NOMO-1 (cell line): Measurements from ENCODE around the gene PATL2.
A peak's percentile ranks its signal among the peaks of the same experiment; 100 is the strongest.
"Not testable (repeated sequence)": the region's sequence is repeated elsewhere in the genome, so short reads cannot be mapped to it uniquely, and the experiment has no call there.

Source experiments
- DNase-seq, 2 experiments: peaks; one replicate each; lab custom pipeline; 2025; ENCODE audit not compliant: unreplicated experiment in 2 of 2; lab: John Stamatoyannopoulos, UW

PATL2 gene

DNA sequence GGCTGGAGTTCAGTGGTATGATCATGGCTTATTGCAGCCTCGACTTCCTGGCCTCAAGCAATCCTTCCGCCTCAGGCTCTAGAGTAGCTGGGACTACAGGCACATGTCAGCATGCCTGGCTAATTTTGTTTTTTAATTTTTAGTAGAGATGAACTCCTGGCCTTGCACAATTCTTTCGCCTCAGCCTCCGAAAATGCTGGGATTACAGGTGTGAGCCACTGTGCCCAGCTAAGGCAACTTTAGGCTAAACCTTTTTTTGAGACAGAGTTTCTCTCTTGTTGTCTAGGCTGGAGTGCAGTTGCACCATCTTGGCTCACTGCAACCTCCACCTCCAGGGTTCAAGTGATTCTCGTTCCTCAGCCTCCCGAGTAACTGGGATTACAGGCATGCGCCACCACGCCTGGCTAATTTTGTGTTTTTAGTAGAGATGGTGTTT, 8.9 kb upstream of the PATL2 start:
- not testable (repeated sequence) for DNase-seq

GRCh38 chr15:44719293-44719999, 8.3 kb upstream of the PATL2 start:
- no peak for DNase-seq

GRCh38 chr15:44718927-44719292, 7.8 kb upstream of the PATL2 start:
- no peak for DNase-seq

DNA sequence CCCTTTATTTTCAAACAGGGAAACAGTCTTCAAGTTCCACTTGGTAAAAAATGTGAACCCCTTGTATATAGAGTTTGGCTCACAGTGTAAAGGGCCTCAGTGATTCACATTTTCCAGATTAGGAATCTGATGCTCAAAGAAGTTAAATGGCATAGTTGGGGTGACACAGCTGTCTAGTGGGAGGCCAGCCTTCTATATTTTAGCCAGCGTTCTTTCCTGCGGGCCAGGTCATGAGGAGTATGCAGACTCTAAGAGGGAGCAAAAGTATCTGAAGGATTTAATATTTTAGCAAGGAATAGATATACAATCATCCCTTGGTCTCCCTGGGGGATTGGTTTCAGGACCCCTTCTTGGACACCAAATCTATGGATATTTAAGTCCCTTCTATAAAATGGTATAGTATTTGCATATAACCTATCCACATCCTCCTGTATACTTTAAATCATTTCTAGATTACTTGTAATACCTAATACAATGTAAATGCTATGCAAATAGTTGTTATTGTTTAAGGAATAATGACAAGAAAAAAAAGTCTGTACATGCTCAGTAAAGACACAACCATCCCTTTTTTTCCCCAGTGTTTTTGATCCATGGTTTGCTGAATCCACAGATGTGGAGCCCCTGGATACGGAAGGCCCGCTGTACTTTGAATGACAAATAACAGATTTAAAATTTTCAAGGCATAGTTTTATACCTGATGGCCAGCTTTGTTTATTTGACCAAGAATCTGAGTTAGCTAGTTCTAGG, 7.2 kb upstream of the PATL2 start:
- DNase-seq, result no peak

DNA sequence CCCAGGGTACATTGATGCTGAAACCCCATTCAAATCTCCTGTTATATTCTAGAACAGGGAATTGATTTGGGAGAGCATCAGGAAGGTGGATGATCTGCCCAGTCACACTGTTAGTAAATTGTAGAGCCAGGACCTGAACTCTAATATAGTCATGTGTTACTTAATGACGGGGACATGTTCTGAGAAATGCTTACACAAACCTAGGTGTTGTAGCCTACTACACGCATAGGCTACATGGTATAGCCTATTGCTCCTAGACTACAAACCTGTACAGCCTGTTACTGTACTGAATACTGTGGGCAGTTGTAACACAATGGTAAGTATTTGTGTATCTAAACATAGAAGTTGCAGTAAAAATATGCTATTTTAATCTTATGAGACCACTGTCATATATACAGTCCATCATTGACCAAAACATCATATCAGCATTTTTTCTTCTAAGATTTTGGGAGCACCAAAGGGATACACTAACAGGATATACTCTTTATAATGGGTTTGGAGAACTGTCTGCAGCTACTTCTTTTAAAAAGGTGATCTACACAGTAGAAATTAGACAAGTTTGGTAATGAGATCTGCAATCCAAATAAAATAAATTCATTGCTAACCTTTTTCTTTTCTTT, 6.0 kb upstream of the PATL2 start:
- DNase-seq, result no peak

DNA sequence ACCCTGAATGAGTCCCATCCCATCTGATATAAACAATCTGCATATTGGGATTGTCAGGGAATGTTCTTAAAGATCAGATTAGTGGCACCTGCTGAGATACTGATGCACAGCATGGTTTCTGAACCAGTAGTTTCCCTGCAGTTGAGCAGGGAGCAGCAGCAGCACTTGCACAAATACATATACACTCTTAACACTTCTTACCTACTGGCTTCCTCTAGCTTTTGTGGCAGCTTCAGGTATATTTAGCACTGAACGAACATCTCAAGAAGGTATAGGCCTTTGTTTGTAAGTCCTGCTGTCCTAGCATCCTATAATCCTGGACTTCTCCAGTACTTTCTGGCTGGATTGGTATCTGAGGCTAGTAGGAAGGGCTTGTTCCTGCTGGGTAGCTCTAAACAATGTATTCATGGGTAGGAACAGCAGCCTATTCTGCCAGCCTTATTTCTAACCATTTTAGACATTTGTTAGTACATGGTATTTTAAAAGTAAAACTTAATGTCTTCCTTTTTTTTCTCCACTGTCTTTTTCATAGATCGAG, 4.7 kb upstream of the PATL2 start:
- no peak for DNase-seq

DNA sequence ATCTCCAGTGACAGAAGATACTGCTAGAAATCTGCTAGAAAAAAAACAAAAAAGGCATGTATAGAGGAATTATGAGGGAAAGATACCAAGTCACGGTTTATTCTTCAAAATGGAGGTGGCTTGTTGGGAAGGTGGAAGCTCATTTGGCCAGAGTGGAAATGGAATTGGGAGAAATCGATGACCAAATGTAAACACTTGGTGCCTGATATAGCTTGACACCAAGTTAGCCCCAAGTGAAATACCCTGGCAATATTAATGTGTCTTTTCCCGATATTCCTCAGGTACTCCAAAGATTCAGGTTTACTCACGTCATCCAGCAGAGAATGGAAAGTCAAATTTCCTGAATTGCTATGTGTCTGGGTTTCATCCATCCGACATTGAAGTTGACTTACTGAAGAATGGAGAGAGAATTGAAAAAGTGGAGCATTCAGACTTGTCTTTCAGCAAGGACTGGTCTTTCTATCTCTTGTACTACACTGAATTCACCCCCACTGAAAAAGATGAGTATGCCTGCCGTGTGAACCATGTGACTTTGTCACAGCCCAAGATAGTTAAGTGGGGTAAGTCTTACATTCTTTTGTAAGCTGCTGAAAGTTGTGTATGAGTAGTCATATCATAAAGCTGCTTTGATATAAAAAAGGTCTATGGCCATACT, 4.1 kb upstream of the PATL2 start:
- DNase-seq, result no peak

GRCh38 chr15:44713006-44713966, 2.2 kb upstream of the PATL2 start:
- DNase-seq, result peak; percentile 7 to 48

DNA sequence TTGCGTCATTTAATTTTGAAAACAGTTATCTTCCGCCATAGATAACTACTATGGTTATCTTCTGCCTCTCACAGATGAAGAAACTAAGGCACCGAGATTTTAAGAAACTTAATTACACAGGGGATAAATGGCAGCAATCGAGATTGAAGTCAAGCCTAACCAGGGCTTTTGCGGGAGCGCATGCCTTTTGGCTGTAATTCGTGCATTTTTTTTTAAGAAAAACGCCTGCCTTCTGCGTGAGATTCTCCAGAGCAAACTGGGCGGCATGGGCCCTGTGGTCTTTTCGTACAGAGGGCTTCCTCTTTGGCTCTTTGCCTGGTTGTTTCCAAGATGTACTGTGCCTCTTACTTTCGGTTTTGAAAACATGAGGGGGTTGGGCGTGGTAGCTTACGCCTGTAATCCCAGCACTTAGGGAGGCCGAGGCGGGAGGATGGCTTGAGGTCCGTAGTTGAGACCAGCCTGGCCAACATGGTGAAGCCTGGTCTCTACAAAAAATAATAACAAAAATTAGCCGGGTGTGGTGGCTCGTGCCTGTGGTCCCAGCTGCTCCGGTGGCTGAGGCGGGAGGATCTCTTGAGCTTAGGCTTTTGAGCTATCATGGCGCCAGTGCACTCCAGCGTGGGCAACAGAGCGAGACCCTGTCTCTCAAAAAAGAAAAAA, 1.4 kb upstream of the PATL2 start:
- DNase-seq, result peak; percentile 76 to 81

DNA sequence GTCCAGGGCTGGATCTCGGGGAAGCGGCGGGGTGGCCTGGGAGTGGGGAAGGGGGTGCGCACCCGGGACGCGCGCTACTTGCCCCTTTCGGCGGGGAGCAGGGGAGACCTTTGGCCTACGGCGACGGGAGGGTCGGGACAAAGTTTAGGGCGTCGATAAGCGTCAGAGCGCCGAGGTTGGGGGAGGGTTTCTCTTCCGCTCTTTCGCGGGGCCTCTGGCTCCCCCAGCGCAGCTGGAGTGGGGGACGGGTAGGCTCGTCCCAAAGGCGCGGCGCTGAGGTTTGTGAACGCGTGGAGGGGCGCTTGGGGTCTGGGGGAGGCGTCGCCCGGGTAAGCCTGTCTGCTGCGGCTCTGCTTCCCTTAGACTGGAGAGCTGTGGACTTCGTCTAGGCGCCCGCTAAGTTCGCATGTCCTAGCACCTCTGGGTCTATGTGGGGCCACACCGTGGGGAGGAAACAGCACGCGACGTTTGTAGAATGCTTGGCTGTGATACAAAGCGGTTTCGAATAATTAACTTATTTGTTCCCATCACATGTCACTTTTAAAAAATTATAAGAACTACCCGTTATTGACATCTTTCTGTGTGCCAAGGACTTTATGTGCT, 721 bp upstream of the PATL2 start:
- peak; percentile 47 to 49 for DNase-seq

GRCh38 chr15:44710236-44711095, 657 bp downstream of the PATL2 start:
- DNase-seq, result peak; percentile 73 to 83

- DNase-seq, result no peak
Observed at GRCh38 chr15:44706946-44707636, 4.0 kb downstream of the PATL2 start.

DNA sequence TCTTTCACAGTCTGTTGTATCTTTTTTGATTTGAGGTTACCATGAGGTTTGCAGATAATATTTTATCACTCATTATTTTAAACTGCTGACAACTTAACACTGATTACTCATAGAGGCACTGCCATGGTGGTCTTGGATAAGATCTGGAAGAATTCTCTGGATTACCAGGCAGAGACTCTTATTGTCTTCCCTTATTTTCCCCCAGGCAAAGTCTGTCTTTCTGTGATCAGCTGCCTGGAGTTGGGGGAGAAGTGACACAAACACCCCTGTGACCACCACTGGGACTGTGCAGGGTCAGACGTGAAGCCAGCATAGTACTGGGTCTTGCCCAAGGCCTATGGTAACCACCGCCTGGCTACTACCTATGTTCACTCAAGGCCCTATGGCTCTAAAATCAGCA, 4.7 kb downstream of the PATL2 start:
- no peak for DNase-seq

DNA sequence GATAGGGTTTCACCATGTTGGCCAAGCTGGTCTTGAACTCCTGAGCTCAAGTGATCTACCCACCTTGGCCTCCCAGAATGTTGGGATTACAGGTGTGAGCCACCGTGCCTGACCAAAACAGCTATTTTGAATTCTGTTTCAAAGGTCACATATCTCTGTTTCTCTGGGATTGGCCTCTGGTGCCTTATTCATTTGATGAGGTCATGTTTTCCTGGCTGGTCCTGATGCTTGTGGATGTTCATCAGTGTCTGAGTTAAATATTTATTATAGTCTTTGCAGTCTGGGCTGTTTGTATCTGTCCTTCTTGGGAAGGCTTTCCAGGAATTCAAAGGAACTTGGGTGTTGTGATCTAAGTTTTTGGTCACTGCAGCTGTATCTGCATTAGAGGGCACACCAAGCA, 5.1 kb downstream of the PATL2 start:
- DNase-seq, result no peak

DNA sequence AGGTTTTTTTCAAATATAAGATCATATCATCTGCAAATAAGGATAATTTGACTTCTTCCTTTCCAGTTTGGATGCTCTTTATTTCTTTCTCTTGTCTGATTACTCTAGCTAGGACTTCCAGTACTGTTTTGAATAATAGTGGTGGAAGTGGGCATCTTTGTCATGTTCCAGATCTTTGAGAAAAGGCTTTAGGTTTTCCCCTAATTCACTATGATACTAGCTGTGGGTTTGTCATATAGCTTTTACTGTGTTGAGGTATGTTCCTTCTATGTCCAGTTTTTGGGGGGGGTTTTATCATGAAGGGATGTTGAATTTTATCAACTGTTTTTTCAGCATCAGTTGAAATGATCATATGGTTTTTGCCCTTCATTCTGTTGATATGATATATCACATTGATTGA, 10.4 kb downstream of the PATL2 start:
- DNase-seq, result not testable (repeated sequence)

DNA sequence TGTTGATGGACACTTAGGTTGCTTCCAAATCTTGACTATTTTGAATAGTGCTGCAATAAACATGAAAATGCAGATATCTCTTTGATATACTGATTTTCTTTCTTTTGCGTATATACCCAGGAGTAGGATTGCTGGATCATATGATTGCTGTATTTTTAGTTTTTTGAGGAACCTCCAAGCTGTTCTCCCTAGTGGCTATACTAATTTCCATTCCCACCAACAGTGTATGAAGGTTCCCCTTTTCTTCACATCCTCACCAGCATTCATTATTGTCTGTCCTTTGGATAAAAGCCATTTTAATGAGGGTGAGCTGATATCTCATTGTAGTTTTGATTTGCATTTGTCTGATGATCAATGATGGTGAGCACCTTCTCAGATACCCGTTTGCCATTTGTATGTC, 12.5 kb downstream of the PATL2 start:
- DNase-seq, result no peak

DNA sequence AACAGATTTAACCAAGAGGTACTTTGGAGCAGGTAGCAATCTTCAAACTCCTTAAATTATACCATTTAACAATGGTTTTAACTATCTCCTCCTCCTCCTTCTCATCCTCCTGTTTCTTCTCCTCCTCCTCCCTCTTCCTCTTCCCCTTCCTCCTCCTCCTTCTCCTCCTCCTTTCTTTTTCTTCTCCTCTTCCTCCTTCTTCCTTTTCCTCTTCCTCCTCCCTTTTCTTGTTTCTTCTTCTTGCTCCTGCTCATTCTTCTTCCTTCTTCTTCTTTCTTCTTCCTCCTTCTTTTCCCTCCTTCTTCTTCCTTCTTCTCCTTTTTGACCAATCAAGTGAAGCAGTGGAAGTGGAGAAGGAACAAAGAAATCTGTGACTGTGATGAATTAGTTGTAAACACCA, 14.1 kb downstream of the PATL2 start:
- DNase-seq, result no peak

DNA sequence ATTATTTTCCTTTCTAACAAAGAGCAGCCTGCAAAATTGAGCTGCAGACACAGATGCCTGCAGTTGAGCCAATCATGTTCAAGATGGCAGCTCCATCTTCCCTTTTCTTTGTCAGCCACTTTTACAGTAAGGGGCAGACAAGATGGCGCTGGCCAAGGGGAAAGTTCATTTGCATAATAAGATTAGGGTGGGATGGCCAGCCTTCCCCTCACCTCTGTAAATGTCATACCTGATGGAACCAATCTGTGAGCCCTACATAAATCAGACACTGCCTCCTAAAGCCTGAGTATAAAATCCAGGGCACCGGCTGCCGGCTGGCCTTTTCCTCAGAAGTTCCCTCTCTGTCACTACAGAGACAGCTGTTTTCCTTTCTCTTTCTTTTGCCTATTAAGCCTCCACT, 15.8 kb downstream of the PATL2 start:
- DNase-seq, result no peak
